PC-3 (cell line): ENCODE measurements around the gene ARHGAP24. TPM values are rescaled to one million over a fixed set of nuclear protein-coding genes. Genes with fewer than 3 reads are reported as not detected.

Experiments used
- ATAC-seq: fragments of 200-7000 bp; cut with Tn5 transposase; 2 replicates; pipeline ENCODE4 v1.9.1; 2020; ENCODE audit warnings: mild to moderate bottlenecking, moderate library complexity
- BruUV-seq: library from RNA; stranded (reverse); fragments of 400-500 nt; replicated peaks from 2 replicates; lab custom pipeline; 2021; lab: Mats Ljungman, UMichigan
- CTCF ChIA-PET: fragments of 300-600 bp; sonication (Branson Sonifier 250); formaldehyde crosslinking; loops from one replicate; lab custom pipeline; 2022; ENCODE audit warnings: antibody characterized with exemption; lab: Charles Lee
- POLR2A ChIA-PET: fragments of 300-600 bp; sonication (Branson Sonifier 250); formaldehyde crosslinking; loops from one replicate; lab custom pipeline; 2022; ENCODE audit warnings: antibody characterized with exemption; ENCODE audit not compliant: unreplicated experiment; lab: Charles Lee
- DNase-seq: peaks from one replicate; pipeline ENCODE4 v3.0.0-alpha.2; 2015
- H2AFZ ChIP-seq: fragments of 300-600 bp; sonication (generic); 2 replicates; pipeline ENCODE4 v1.6.0; 2016; ENCODE audit warnings: antibody characterized with exemption, low read length
- H3F3A ChIP-seq: fragments of 300-600 bp; sonication (generic); one replicate; pipeline ENCODE4 v1.6.0; 2017; ENCODE audit warnings: antibody characterized with exemption, low read length, control low read depth, mild to moderate bottlenecking; ENCODE audit not compliant: unreplicated experiment
- H3K27ac ChIP-seq: fragments of 300-600 bp; sonication (generic); 2 replicates; pipeline ENCODE4 v1.5.1; 2016; ENCODE audit warnings: mild to moderate bottlenecking, low read length
- H3K27me3 ChIP-seq: fragments of 300-600 bp; sonication (generic); 2 replicates; pipeline ENCODE4 v1.6.1; 2016; ENCODE audit warnings: low read length, mixed read lengths
- H3K36me3 ChIP-seq: fragments of 300-600 bp; sonication (generic); 2 replicates; pipeline ENCODE4 v1.6.1; 2016; ENCODE audit warnings: low read depth, mixed run types, low read length, mixed read lengths
- H3K4me1 ChIP-seq: fragments of 300-600 bp; sonication (generic); 2 replicates; pipeline ENCODE4 v1.5.1; 2016; ENCODE audit warnings: low read length; ENCODE audit not compliant: insufficient read depth
- H3K4me2 ChIP-seq: fragments of 300-600 bp; sonication (generic); 2 replicates; pipeline ENCODE4 v1.6.0; 2016; ENCODE audit warnings: low read length
- H3K4me3 ChIP-seq: fragments of 300-600 bp; sonication (generic); 2 replicates; pipeline ENCODE4 v1.5.1; 2016; ENCODE audit warnings: mild to moderate bottlenecking, low read length, mixed read lengths
- H3K79me2 ChIP-seq: fragments of 300-600 bp; sonication (generic); 2 replicates; pipeline ENCODE4 v1.6.1; 2017; ENCODE audit warnings: low read length, mixed read lengths
- H3K9ac ChIP-seq: fragments of 300-600 bp; sonication (generic); 2 replicates; pipeline ENCODE4 v1.6.0; 2016; ENCODE audit warnings: mild to moderate bottlenecking, low read length
- H3K9me2 ChIP-seq: fragments of 300-600 bp; sonication (generic); replicated peaks from 2 replicates; pipeline ENCODE4 v1.6.1; 2016; ENCODE audit warnings: mixed run types, low read length, mixed read lengths
- H3K9me3 ChIP-seq: fragments of 300-600 bp; sonication (generic); 2 replicates; pipeline ENCODE4 v1.6.1; 2016; ENCODE audit warnings: low read length, mixed read lengths
- H4K20me1 ChIP-seq: fragments of 300-600 bp; sonication (generic); 2 replicates; pipeline ENCODE4 v1.6.1; 2016; ENCODE audit warnings: low read length, mixed read lengths
- EZH2 ChIP-seq: fragments of 300-600 bp; sonication (generic); IDR thresholded peaks from one replicate; pipeline ENCODE4 v1.6.1; 2017; ENCODE audit warnings: antibody characterized with exemption, mild to moderate bottlenecking, low read length; ENCODE audit not compliant: unreplicated experiment
- EZH2phosphoT487 ChIP-seq: fragments of 300-600 bp; sonication (generic); IDR thresholded peaks from 2 replicates; pipeline ENCODE4 v1.6.1; 2018; ENCODE audit warnings: mild to moderate bottlenecking, antibody characterized with exemption, low read length, borderline replicate concordance
- intact Hi-C: fragments of 100-400 bp; cut with micrococcal nuclease; formaldehyde crosslinking; loops from 2 replicates; pipeline ENCODE4 v1.9.0; 2023
- total RNA-seq: library from RNA; depleted of rRNA; stranded (reverse); fragments of >200 nt; gene quantifications from 2 replicates; pipeline ENCODE4 v1.2.3, GENCODE V29; 2014
- TF ChIP-seq, protein P1 (sequence below): fragments of 300-600 bp; sonication (generic); conservative IDR thresholded peaks from 2 replicates; pipeline ENCODE4 v1.5.1; 2017; ENCODE audit warnings: antibody characterized with exemption, low read depth, mild to moderate bottlenecking, low read length

Gene ARHGAP24
- total RNA-seq, 1 experiment from 2014 or later: 7.4 TPM

DNA sequence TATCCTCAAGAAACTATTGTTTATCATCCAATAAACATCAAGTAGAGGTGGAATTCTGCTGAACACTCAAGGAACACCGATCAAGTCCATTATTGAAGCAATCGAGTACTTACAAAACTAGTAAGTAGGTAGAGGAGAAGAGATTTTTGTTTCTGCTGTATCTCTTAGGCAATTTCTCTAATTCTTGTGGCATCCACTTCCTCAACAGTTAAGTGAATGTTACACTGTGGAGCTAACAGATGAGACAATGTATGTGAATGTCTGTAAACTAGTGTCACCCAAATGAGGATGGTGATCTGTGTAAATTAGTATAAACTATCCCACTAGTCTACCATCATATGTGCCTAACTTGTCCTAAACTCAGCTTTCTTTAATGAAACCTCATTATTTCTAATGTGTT is 261.6 kb downstream of the ARHGAP24 start:
- TF ChIP-seq, protein P1, sequence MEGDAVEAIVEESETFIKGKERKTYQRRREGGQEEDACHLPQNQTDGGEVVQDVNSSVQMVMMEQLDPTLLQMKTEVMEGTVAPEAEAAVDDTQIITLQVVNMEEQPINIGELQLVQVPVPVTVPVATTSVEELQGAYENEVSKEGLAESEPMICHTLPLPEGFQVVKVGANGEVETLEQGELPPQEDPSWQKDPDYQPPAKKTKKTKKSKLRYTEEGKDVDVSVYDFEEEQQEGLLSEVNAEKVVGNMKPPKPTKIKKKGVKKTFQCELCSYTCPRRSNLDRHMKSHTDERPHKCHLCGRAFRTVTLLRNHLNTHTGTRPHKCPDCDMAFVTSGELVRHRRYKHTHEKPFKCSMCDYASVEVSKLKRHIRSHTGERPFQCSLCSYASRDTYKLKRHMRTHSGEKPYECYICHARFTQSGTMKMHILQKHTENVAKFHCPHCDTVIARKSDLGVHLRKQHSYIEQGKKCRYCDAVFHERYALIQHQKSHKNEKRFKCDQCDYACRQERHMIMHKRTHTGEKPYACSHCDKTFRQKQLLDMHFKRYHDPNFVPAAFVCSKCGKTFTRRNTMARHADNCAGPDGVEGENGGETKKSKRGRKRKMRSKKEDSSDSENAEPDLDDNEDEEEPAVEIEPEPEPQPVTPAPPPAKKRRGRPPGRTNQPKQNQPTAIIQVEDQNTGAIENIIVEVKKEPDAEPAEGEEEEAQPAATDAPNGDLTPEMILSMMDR: no peak
- TF ChIP-seq EZH2 (no peak), EZH2phosphoT487 (no peak)
- no peak overlapping the region for H3K4me3 ChIP-seq
- H3K4me1 ChIP-seq: peaks cover 4% of the 10 kb centered on the region; the same call in 1 of the 2 replicates
- no peaks in the 10 kb centered on the region for H3K9me3 ChIP-seq
- DNase-seq: no peak
- H3K79me2 ChIP-seq: no peaks in the 10 kb centered on the region
- no peaks in the 10 kb centered on the region for H3K36me3 ChIP-seq
- H3K27ac ChIP-seq: no peak overlapping the region
- H3K27me3 ChIP-seq: no peaks in the 10 kb centered on the region
- H2AFZ ChIP-seq: no peak overlapping the region
- no peak for ATAC-seq
- no peaks in the 10 kb centered on the region for H3K9me2 ChIP-seq
- BruUV-seq: no TSS peak
- H3F3A ChIP-seq: no peaks in the 10 kb centered on the region
- H4K20me1 ChIP-seq: no peaks in the 10 kb centered on the region
- no peak overlapping the region for H3K4me2 ChIP-seq
- no peak overlapping the region for H3K9ac ChIP-seq
- ChIA-PET CTCF (no interaction called here), POLR2A (no interaction called here)
- intact Hi-C loops: no loop called here

DNA sequence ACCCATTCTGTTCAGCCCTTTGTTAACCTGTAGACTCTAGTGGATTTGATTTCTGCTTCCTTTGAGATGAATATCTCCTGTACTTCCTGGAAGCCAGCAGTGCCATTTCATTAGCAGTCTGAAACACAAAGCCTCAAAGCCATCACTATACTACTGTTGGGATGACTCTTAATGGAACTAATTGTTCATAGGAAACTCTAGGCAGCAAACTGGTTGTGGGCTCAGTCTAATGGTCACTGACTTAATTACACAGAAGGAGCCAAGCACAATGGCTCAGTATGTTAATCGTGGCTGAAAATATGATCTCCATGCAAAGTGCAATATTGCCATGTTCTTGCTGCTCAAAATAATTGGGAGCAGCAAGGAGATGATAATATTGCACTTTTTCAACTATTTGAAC is 262.3 kb downstream of the ARHGAP24 start:
- Histone ChIP-seq H3K9ac (no peak overlapping the region), H3K9me2 (no peaks in the 10 kb centered on the region), H3K27ac (no peak overlapping the region), H2AFZ (no peak overlapping the region), H3K9me3 (no peaks in the 10 kb centered on the region), H3K4me3 (no peak overlapping the region), H3K27me3 (no peaks in the 10 kb centered on the region), H3F3A (no peaks in the 10 kb centered on the region), H3K4me2 (no peak overlapping the region), H3K79me2 (no peaks in the 10 kb centered on the region), H4K20me1 (no peaks in the 10 kb centered on the region), H3K36me3 (no peaks in the 10 kb centered on the region), H3K4me1 (peaks cover 4% of the 10 kb centered on the region; the same call in 1 of the 2 replicates)
- DNase-seq (no peak), ATAC-seq (no peak)
- no TSS peak for BruUV-seq
- no peak for TF ChIP-seq EZH2phosphoT487
- ChIA-PET CTCF (no interaction called here), POLR2A (no interaction called here)
- intact Hi-C loops: no loop called here

DNA sequence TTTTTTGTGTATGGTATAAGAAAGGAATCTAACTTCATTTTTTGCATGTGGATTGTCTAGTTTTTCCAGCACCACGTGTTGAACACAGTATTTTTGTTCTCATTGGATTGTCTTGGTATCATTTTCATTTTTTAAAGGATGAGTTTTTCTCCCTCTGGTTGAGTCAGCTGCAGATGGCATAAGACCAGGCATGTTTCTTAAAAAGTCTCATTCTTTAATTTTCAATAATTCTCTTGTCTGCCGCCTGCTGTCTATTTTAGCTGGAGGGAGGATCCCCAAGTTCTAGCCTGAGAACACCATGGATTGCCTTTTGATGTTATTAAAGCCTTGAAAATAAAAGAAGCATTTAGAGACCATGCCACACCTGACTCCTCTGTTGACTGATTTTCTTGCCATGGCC is 263.8 kb downstream of the ARHGAP24 start:
- ATAC-seq (no peak), DNase-seq (no peak)
- POLR2A ChIA-PET: interaction anchor here (0.7 kb wide), 1 partner anchor 39 kb away, joined by 3 read pairs; no protein-coding TSS in a partner anchor
- Histone ChIP-seq H3K27ac (no peak overlapping the region), H2AFZ (no peak overlapping the region), H3K4me3 (no peak overlapping the region), H4K20me1 (no peaks in the 10 kb centered on the region), H3K9me3 (no peaks in the 10 kb centered on the region), H3K9ac (no peak overlapping the region), H3K79me2 (no peaks in the 10 kb centered on the region), H3K4me2 (no peak overlapping the region), H3K9me2 (no peaks in the 10 kb centered on the region), H3K4me1 (peaks cover 12% of the 10 kb centered on the region; the same call in 1 of the 2 replicates), H3K27me3 (no peaks in the 10 kb centered on the region), H3K36me3 (no peaks in the 10 kb centered on the region), H3F3A (no peaks in the 10 kb centered on the region)
- CTCF ChIA-PET: no interaction called here
- intact Hi-C loops: no loop called here
- no peak for TF ChIP-seq EZH2
- TF ChIP-seq, protein P1: no peak
- TF ChIP-seq EZH2phosphoT487: no peak
- BruUV-seq: no TSS peak
